OCI-LY3 (cell line): ENCODE data around the gene ZNF74.

Experiments used
- H2AFZ ChIP-seq: fragments of 200-600, 300-600 bp; shearing (Covaris generic); 2 replicates; pipeline ENCODE4 v1.6.0; 2014; ENCODE audit warnings: antibody characterized with exemption, low read depth, low read length
- H3K27ac ChIP-seq: fragments of 200-600, 300-600 bp; sonication (generic); 2 replicates; pipeline ENCODE4 v1.5.1; 2014; ENCODE audit warnings: mild to moderate bottlenecking, low read length, moderate library complexity, mixed read lengths
- H3K27me3 ChIP-seq: fragments of 200-600, 300-600 bp; sonication (generic); 2 replicates; pipeline ENCODE4 v1.6.1; 2014; ENCODE audit warnings: low read depth, low read length, mixed read lengths
- H3K36me3 ChIP-seq: fragments of 200-600, 300-600 bp; sonication (generic); replicated peaks from 2 replicates; pipeline ENCODE3; 2014; ENCODE audit warnings: low read depth, low read length, mixed read lengths
- H3K4me1 ChIP-seq: fragments of 300-600, 200-600 bp; sonication (generic); 2 replicates; pipeline ENCODE4 v1.6.1; 2014; ENCODE audit warnings: low read length, mixed read lengths
- H3K4me2 ChIP-seq: fragments of 200-600, 300-600 bp; sonication (generic); 2 replicates; pipeline ENCODE4 v1.6.1; 2014; ENCODE audit warnings: low read length, mixed read lengths
- H3K4me3 ChIP-seq: fragments of 300-600, 200-600 bp; sonication (generic); 2 replicates; pipeline ENCODE4 v1.5.1; 2014; ENCODE audit warnings: antibody characterized with exemption, mild to moderate bottlenecking, low read length, moderate library complexity
- H3K79me2 ChIP-seq: fragments of 300-600, 200-600 bp; shearing (Covaris generic); 2 replicates; pipeline ENCODE4 v1.6.1; 2014; ENCODE audit warnings: mild to moderate bottlenecking, low read length, mixed read lengths
- H3K9ac ChIP-seq: fragments of 300-600, 200-600 bp; shearing (Covaris generic); 2 replicates; pipeline ENCODE4 v1.6.0; 2014; ENCODE audit warnings: mild to moderate bottlenecking, low read length, moderate library complexity
- H3K9me3 ChIP-seq: fragments of 200-600, 300-600 bp; shearing (Covaris generic); 2 replicates; pipeline ENCODE4 v1.6.1; 2014; ENCODE audit warnings: low read length, mixed read lengths; ENCODE audit not compliant: insufficient read depth
- H4K20me1 ChIP-seq: fragments of 200-600, 300-600 bp; sonication (generic); 2 replicates; pipeline ENCODE4 v1.6.1; 2016; ENCODE audit warnings: low read length, mixed read lengths; ENCODE audit not compliant: insufficient read depth
- CTCF ChIP-seq: fragments of 200-600, 300-600 bp; sonication (generic); IDR thresholded peaks from 2 replicates; pipeline ENCODE4 v1.5.1; 2014; ENCODE audit warnings: antibody characterized with exemption, low read length, low read depth
- EZH2phosphoT487 ChIP-seq: fragments of 200-600 bp; shearing (Covaris generic); IDR thresholded peaks from 2 replicates; pipeline ENCODE4 v1.6.1; 2018; ENCODE audit warnings: antibody characterized with exemption, mixed run types, low read depth

ZNF74 gene

GRCh38 chr22:20453222-20453621 lies 59.3 kb downstream of the ZNF74 start:
- Histone ChIP-seq H3K27me3 (no peaks in the 10 kb centered on the region), H4K20me1 (0 out of 2 replicates have a peak, but pooled peaks cover 3% of the 10 kb centered on the region), H3K27ac (no peak overlapping the region), H3K9me3 (no peaks in the 10 kb centered on the region), H3K79me2 (no peaks in the 10 kb centered on the region), H3K36me3 (peaks cover 18% of the 10 kb centered on the region), H3K9ac (no peak overlapping the region), H3K4me2 (no peak overlapping the region), H3K4me1 (peaks cover 12% of the 10 kb centered on the region), H3K4me3 (no peak overlapping the region), H2AFZ (no peak overlapping the region)
- TF ChIP-seq EZH2phosphoT487 (no peak), CTCF (no peak)

GRCh38 chr22:20455709-20456063 lies 61.7 kb downstream of the ZNF74 start:
- peaks cover 7% of the 10 kb centered on the region for H3K4me1 ChIP-seq
- peaks cover 11% of the 10 kb centered on the region for H3K36me3 ChIP-seq
- H3K9me3 ChIP-seq = no peaks in the 10 kb centered on the region
- no peaks in the 10 kb centered on the region for H3K27me3 ChIP-seq
- H3K4me2 ChIP-seq = peak overlapping the region; percentile 12; the same call in 1 of the 2 replicates
- no peak overlapping the region for H3K9ac ChIP-seq
- no peak for TF ChIP-seq EZH2phosphoT487
- TF ChIP-seq CTCF = no peak
- no peak overlapping the region for H3K27ac ChIP-seq
- H4K20me1 ChIP-seq = 0 out of 2 replicates have a peak, but pooled peaks cover 3% of the 10 kb centered on the region
- H2AFZ ChIP-seq = no peak overlapping the region
- H3K79me2 ChIP-seq = no peaks in the 10 kb centered on the region
- H3K4me3 ChIP-seq = no peak overlapping the region

- Histone ChIP-seq H2AFZ (no peak overlapping the region), H3K9ac (no peak overlapping the region), H3K36me3 (peaks cover 12% of the 10 kb centered on the region), H3K4me2 (peak overlapping the region; percentile 12; the same call in 1 of the 2 replicates), H3K27me3 (no peaks in the 10 kb centered on the region), H3K27ac (no peak overlapping the region), H3K4me1 (peaks cover 7% of the 10 kb centered on the region), H3K9me3 (no peaks in the 10 kb centered on the region), H3K4me3 (no peak overlapping the region), H4K20me1 (0 out of 2 replicates have a peak, but pooled peaks cover 3% of the 10 kb centered on the region), H3K79me2 (no peaks in the 10 kb centered on the region)
- TF ChIP-seq CTCF (peak; percentile 92), EZH2phosphoT487 (no peak)
Observed at GRCh38 chr22:20456064-20456721, 62.2 kb downstream of the ZNF74 start.

GRCh38 chr22:20456722-20457076 lies 62.7 kb downstream of the ZNF74 start:
- Histone ChIP-seq H4K20me1 (0 out of 2 replicates have a peak, but pooled peaks cover 3% of the 10 kb centered on the region), H3K27me3 (no peaks in the 10 kb centered on the region), H3K4me3 (no peak overlapping the region), H3K4me2 (no peak overlapping the region), H3K27ac (no peak overlapping the region), H3K36me3 (peaks cover 12% of the 10 kb centered on the region), H3K79me2 (no peaks in the 10 kb centered on the region), H3K4me1 (peaks cover 7% of the 10 kb centered on the region), H2AFZ (no peak overlapping the region), H3K9me3 (no peaks in the 10 kb centered on the region), H3K9ac (no peak overlapping the region)
- no peak for TF ChIP-seq EZH2phosphoT487
- TF ChIP-seq CTCF = no peak
